Tibial artery (tissue), 4 donors: Measurements from ENCODE around the gene MITD1.

ENCODE experiments used
- DNase-seq, 2 donors: peaks; one replicate each; pipeline ENCODE4 v3.0.0-alpha.2; 2019
- H3K27ac ChIP-seq, 2 donors: fragments of 200-600 bp; sonication (generic) in 1 of 2; 1 replicate in 1 of 2; 2 replicates in 1 of 2; pipeline ENCODE4 v1.5.1; 2018 to 2019; ENCODE audit warnings: mild to moderate bottlenecking in 1 of 2
- H3K27me3 ChIP-seq, 2 donors: fragments of 200-600 bp; sonication (generic) in 1 of 2; one replicate each; pipeline versions ENCODE4 v1.5.1 to v1.6.0; 2016 to 2019
- H3K36me3 ChIP-seq, 3 donors: fragments of 200-600 bp; sonication (generic) in 2 of 3; one replicate each; pipeline ENCODE4 v1.5.1; 2016 to 2019; ENCODE audit warnings: mild to moderate bottlenecking in 2 of 3
- H3K4me1 ChIP-seq, 4 donors: fragments of 200-600 bp; sonication (generic) in 2 of 4; 1 replicate in 3 of 4; 2 replicates in 1 of 4; pipeline ENCODE4 v1.5.1; 2016 to 2019
- H3K4me3 ChIP-seq, 2 donors: fragments of 200-600 bp; sonication (generic) in 1 of 2; 1 replicate in 1 of 2; 2 replicates in 1 of 2; pipeline ENCODE4 v1.5.1; 2018 to 2019; ENCODE audit warnings: mild to moderate bottlenecking in 2 of 2
- H3K9me3 ChIP-seq, 3 donors: fragments of 200-600 bp; sonication (generic) in 1 of 3; one replicate each; pipeline ENCODE4 v1.5.1; 2016 to 2019
- CTCF ChIP-seq, 2 experiments: fragments of 200-600 bp in 1 of 2; fragments of 450-650 bp in 1 of 2; IDR thresholded peaks; one replicate each; pipeline ENCODE4 v1.5.1; 2017 to 2019; ENCODE audit warnings: antibody characterized with exemption in 2 of 2, mild to moderate bottlenecking in 1 of 2, moderate library complexity in 1 of 2
- intact Hi-C: fragments of 100-400 bp; cut with DNase I; formaldehyde crosslinking; loops from one replicate; pipeline ENCODE4 v1.15.0; 2023; ENCODE audit warnings: low total_unique reads

MITD1 gene

GRCh38 chr2:99180755-99181623 lies at the start of gene MITD1, which contains the start of gene MRPL30:
MITD1 (minus strand) TSS chr2:99181058; CDS start chr2:99180981, 77 bp downstream.
MRPL30 (plus strand) TSS chr2:99181184; CDS start chr2:99186204, 5,020 bp downstream.
- H3K9me3 ChIP-seq, result no peaks in the 10 kb centered on the region
- peak; percentile 90 to 96 for DNase-seq
- H3K36me3 ChIP-seq, result no peaks in the 10 kb centered on the region
- peaks cover 0 to 35% (median 26%) of the 10 kb centered on the region in 4 donors for H3K4me1 ChIP-seq
- peak within 1 kb of the TSS; percentile 71 to 91 for H3K4me3 ChIP-seq
- H3K27ac ChIP-seq, result peak within 1 kb of the TSS; percentile 69 to 78
- intact Hi-C loops, result loop anchor here (5.0 to 10.0 kb wide), 2 partner anchors 39 to 154 kb away; partner anchors contain the start of genes C2orf15, EIF5B and TXNDC9
- TF ChIP-seq CTCF (IDR thresholded peaks at IDR 0.05), result peak in 1 of 2 experiments; percentile 13
- H3K27me3 ChIP-seq, result no peaks in the 10 kb centered on the region

GRCh38 chr2:99217929-99218501 lies 37.2 kb upstream of the MITD1 start:
- Histone ChIP-seq H3K36me3 (peaks cover 0 to 21% (median 10%) of the 10 kb centered on the region in 3 donors), H3K27me3 (no peaks in the 10 kb centered on the region), H3K9me3 (no peaks in the 10 kb centered on the region), H3K27ac (no peak overlapping the region), H3K4me1 (no peaks in the 10 kb centered on the region), H3K4me3 (no peak overlapping the region)
- TF ChIP-seq CTCF (IDR thresholded peaks at IDR 0.05), result no peak
- no peak for DNase-seq
- intact Hi-C loops, result no loop called here

- TF ChIP-seq CTCF (IDR thresholded peaks at IDR 0.05), result no peak
- Histone ChIP-seq H3K27me3 (no peaks in the 10 kb centered on the region), H3K4me3 (no peak overlapping the region), H3K9me3 (no peaks in the 10 kb centered on the region), H3K4me1 (no peaks in the 10 kb centered on the region), H3K36me3 (peaks cover 0 to 21% (median 6%) of the 10 kb centered on the region in 3 donors), H3K27ac (no peak overlapping the region)
- no peak for DNase-seq
- intact Hi-C loops, result no loop called here
These were observed 35.2 kb upstream of the MITD1 start for GRCh38 chr2:99216096-99216495.

GRCh38 chr2:99205491-99205890 lies 24.6 kb upstream of the MITD1 start:
- intact Hi-C loops, result no loop called here
- H3K36me3 ChIP-seq, result no peaks in the 10 kb centered on the region
- no peak for TF ChIP-seq CTCF (IDR thresholded peaks at IDR 0.05)
- H3K4me1 ChIP-seq, result no peaks in the 10 kb centered on the region
- H3K27ac ChIP-seq, result no peak overlapping the region
- no peaks in the 10 kb centered on the region for H3K9me3 ChIP-seq
- no peaks in the 10 kb centered on the region for H3K27me3 ChIP-seq
- DNase-seq, result no peak
- no peak overlapping the region for H3K4me3 ChIP-seq

- intact Hi-C loops, result no loop called here
- DNase-seq, result no peak
- Histone ChIP-seq H3K4me1 (no peaks in the 10 kb centered on the region), H3K36me3 (peaks cover 11 to 18% (median 14%) of the 10 kb centered on the region in 3 donors), H3K27me3 (no peaks in the 10 kb centered on the region), H3K27ac (no peak overlapping the region), H3K4me3 (no peak overlapping the region), H3K9me3 (no peaks in the 10 kb centered on the region)
- no peak for TF ChIP-seq CTCF (IDR thresholded peaks at IDR 0.05)
These were observed 21.3 kb upstream of the MITD1 start for GRCh38 chr2:99201959-99202678.
